ENCODE measurements around the gene ACD. TPM values are rescaled to one million over a fixed set of nuclear protein-coding genes. Genes with fewer than 3 reads are reported as not detected.
A peak's percentile ranks its signal among the peaks of the same experiment; 100 is the strongest.

The ACD gene
- total and polyA plus RNA-seq, 9 of the 15 experiments (the other 6 are each of a cell fraction or from before 2014, with no cell fraction given), result 4.2 to 47.4 (median 19.2) TPM

DNA sequence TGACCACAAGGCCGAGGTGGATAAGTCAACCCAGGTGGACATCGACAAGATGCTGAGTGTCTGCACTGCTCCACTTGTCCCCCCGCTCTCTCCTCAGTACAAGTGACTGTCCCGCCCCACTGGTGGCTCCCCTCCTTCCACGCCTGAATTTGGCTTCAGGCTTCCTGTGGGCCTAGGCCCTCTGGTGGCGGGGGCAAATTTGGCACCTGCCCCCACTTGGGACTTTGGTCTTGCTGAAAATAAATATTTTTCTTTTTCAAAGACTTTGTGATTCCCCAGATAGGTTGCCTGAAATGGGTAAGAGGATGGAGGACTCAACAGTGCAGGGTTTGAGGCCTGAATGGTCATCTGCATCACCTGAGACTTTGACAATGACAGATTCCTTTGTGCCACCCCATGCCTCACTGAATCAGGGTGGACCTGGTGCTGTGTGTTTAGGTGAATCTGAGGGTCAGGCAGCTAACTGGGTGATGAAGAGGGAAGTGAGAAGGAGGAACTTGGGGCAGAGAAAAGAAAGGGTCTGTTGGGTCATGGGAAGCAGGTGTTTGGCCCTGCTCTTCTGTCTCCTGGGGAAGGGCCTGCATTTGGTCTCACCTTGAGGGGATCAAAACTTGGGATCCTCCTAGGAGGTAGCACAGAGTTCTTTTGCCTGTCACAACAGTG is 8.6 kb upstream of the ACD start (continued):
- TF ChIP-seq, protein P1, sequence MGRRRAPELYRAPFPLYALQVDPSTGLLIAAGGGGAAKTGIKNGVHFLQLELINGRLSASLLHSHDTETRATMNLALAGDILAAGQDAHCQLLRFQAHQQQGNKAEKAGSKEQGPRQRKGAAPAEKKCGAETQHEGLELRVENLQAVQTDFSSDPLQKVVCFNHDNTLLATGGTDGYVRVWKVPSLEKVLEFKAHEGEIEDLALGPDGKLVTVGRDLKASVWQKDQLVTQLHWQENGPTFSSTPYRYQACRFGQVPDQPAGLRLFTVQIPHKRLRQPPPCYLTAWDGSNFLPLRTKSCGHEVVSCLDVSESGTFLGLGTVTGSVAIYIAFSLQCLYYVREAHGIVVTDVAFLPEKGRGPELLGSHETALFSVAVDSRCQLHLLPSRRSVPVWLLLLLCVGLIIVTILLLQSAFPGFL (CRISPR knock-in tag; IDR thresholded peaks at IDR 0.05), result no peak
- no peak for TF ChIP-seq BMI1 (IDR thresholded peaks at IDR 0.05; ENCODE audit: low read length)
- no peak for TF ChIP-seq PRPF4 (IDR thresholded peaks at IDR 0.05; ENCODE audit: insufficient read depth, low read depth, low read length, poor library complexity, severe bottlenecking)
- no peak for TF ChIP-seq NR4A1 (CRISPR knock-in tag; IDR thresholded peaks at IDR 0.05)
- TF ChIP-seq NR4A1 (tag; IDR thresholded peaks at IDR 0.05), result no peak
- TF ChIP-seq, protein P2, sequence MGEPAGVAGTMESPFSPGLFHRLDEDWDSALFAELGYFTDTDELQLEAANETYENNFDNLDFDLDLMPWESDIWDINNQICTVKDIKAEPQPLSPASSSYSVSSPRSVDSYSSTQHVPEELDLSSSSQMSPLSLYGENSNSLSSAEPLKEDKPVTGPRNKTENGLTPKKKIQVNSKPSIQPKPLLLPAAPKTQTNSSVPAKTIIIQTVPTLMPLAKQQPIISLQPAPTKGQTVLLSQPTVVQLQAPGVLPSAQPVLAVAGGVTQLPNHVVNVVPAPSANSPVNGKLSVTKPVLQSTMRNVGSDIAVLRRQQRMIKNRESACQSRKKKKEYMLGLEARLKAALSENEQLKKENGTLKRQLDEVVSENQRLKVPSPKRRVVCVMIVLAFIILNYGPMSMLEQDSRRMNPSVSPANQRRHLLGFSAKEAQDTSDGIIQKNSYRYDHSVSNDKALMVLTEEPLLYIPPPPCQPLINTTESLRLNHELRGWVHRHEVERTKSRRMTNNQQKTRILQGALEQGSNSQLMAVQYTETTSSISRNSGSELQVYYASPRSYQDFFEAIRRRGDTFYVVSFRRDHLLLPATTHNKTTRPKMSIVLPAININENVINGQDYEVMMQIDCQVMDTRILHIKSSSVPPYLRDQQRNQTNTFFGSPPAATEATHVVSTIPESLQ (CRISPR knock-in tag; IDR thresholded peaks at IDR 0.05), result no peak
- no peak for TF ChIP-seq SETDB1 (IDR thresholded peaks at IDR 0.05; ENCODE audit: low read length)
- no peak for TF ChIP-seq ZNF174 (CRISPR knock-in tag; IDR thresholded peaks at IDR 0.05)
- TF ChIP-seq TAF7 (tag; IDR thresholded peaks at IDR 0.05), result no peak
- peak in 1 of 2 experiments; percentile 10; a peak in 1 of 4 replicates for TF ChIP-seq RAD21 (CRISPR knock-in tag; conservative IDR thresholded peaks at IDR 0.05 in 1 of 2, IDR thresholded peaks at IDR 0.05 in 1 of 2)
- TF ChIP-seq, protein P3, sequence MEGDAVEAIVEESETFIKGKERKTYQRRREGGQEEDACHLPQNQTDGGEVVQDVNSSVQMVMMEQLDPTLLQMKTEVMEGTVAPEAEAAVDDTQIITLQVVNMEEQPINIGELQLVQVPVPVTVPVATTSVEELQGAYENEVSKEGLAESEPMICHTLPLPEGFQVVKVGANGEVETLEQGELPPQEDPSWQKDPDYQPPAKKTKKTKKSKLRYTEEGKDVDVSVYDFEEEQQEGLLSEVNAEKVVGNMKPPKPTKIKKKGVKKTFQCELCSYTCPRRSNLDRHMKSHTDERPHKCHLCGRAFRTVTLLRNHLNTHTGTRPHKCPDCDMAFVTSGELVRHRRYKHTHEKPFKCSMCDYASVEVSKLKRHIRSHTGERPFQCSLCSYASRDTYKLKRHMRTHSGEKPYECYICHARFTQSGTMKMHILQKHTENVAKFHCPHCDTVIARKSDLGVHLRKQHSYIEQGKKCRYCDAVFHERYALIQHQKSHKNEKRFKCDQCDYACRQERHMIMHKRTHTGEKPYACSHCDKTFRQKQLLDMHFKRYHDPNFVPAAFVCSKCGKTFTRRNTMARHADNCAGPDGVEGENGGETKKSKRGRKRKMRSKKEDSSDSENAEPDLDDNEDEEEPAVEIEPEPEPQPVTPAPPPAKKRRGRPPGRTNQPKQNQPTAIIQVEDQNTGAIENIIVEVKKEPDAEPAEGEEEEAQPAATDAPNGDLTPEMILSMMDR (IDR thresholded peaks at IDR 0.05 in 2 of 3, conservative IDR thresholded peaks at IDR 0.05 in 1 of 3; ENCODE audit: insufficient read depth in 2 of 3, low read depth in 1 of 3, low read length in 3 of 3), result peak in 2 of 3 experiments; percentile 47 to 66; a peak in 4 of 6 replicates
- no peak for TF ChIP-seq NFIC (IDR thresholded peaks at IDR 0.05)
- TF ChIP-seq PCBP1 (IDR thresholded peaks at IDR 0.05; ENCODE audit: low read depth, low read length, poor library complexity, severe bottlenecking), result no peak
- TF ChIP-seq, protein P4, sequence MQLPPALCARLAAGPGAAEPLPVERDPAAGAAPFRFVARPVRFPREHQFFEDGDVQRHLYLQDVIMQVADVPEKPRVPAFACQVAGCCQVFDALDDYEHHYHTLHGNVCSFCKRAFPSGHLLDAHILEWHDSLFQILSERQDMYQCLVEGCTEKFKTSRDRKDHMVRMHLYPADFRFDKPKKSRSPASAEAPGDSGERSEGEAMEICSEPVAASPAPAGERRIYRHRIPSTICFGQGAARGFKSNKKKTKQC (CRISPR knock-in tag; IDR thresholded peaks at IDR 0.05), result no peak
- TF ChIP-seq SMC3 (conservative IDR thresholded peaks at IDR 0.05; ENCODE audit: insufficient read depth, low read depth, low read length), result 0 out of 2 replicates have a peak, but pooled peaks have one; percentile 33
- no peak for TF ChIP-seq MAFK (IDR thresholded peaks at IDR 0.05; ENCODE audit: low read length)
- TF ChIP-seq, protein P5, sequence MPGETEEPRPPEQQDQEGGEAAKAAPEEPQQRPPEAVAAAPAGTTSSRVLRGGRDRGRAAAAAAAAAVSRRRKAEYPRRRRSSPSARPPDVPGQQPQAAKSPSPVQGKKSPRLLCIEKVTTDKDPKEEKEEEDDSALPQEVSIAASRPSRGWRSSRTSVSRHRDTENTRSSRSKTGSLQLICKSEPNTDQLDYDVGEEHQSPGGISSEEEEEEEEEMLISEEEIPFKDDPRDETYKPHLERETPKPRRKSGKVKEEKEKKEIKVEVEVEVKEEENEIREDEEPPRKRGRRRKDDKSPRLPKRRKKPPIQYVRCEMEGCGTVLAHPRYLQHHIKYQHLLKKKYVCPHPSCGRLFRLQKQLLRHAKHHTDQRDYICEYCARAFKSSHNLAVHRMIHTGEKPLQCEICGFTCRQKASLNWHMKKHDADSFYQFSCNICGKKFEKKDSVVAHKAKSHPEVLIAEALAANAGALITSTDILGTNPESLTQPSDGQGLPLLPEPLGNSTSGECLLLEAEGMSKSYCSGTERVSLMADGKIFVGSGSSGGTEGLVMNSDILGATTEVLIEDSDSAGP (CRISPR knock-in tag; IDR thresholded peaks at IDR 0.05), result no peak
- no peak for TF ChIP-seq SMARCA4 (IDR thresholded peaks at IDR 0.05)
- TF ChIP-seq, protein P6, sequence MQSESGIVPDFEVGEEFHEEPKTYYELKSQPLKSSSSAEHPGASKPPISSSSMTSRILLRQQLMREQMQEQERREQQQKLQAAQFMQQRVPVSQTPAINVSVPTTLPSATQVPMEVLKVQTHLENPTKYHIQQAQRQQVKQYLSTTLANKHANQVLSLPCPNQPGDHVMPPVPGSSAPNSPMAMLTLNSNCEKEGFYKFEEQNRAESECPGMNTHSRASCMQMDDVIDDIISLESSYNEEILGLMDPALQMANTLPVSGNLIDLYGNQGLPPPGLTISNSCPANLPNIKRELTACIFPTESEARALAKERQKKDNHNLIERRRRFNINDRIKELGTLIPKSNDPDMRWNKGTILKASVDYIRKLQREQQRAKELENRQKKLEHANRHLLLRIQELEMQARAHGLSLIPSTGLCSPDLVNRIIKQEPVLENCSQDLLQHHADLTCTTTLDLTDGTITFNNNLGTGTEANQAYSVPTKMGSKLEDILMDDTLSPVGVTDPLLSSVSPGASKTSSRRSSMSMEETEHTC (IDR thresholded peaks at IDR 0.05), result no peak

Measured in K562 (cell line).